ENCODE data around the gene SP3. TPM values are rescaled to one million over a fixed set of nuclear protein-coding genes. Genes with fewer than 3 reads are reported as not detected.
A peak's percentile ranks its signal among the peaks of the same experiment; 100 is the strongest.

SP3 gene
- total RNA-seq, 1 donor, result 129 TPM

DNA sequence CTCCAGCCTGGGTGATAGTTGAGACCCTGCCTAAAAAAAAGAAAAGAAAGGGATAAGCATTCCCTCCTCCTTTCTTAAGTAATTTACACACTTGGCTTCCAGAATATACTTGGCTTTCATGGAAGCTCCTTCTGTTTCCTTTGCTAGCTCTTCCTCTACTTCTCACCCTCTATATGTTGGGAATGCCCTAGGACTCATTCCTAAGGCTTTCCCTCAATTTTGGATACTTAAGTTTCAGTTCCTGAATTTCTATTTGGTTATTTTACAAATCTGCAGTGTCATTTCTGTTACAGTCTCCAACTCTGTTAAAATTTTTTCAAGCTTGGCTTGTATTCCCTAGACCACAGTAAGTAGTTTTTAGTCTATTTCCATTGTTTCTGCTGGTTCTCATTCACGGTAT is 23.6 kb downstream of the SP3 start:
- TF ChIP-seq, protein P1, sequence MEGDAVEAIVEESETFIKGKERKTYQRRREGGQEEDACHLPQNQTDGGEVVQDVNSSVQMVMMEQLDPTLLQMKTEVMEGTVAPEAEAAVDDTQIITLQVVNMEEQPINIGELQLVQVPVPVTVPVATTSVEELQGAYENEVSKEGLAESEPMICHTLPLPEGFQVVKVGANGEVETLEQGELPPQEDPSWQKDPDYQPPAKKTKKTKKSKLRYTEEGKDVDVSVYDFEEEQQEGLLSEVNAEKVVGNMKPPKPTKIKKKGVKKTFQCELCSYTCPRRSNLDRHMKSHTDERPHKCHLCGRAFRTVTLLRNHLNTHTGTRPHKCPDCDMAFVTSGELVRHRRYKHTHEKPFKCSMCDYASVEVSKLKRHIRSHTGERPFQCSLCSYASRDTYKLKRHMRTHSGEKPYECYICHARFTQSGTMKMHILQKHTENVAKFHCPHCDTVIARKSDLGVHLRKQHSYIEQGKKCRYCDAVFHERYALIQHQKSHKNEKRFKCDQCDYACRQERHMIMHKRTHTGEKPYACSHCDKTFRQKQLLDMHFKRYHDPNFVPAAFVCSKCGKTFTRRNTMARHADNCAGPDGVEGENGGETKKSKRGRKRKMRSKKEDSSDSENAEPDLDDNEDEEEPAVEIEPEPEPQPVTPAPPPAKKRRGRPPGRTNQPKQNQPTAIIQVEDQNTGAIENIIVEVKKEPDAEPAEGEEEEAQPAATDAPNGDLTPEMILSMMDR (IDR thresholded peaks at IDR 0.05; ENCODE audit: insufficient read depth, low read depth, low read length), result no peak
- H3K4me3 ChIP-seq (ENCODE audit: low read depth, low read length), result no peak overlapping the region
- no peak for DNase-seq (ENCODE audit: low read depth)

DNA sequence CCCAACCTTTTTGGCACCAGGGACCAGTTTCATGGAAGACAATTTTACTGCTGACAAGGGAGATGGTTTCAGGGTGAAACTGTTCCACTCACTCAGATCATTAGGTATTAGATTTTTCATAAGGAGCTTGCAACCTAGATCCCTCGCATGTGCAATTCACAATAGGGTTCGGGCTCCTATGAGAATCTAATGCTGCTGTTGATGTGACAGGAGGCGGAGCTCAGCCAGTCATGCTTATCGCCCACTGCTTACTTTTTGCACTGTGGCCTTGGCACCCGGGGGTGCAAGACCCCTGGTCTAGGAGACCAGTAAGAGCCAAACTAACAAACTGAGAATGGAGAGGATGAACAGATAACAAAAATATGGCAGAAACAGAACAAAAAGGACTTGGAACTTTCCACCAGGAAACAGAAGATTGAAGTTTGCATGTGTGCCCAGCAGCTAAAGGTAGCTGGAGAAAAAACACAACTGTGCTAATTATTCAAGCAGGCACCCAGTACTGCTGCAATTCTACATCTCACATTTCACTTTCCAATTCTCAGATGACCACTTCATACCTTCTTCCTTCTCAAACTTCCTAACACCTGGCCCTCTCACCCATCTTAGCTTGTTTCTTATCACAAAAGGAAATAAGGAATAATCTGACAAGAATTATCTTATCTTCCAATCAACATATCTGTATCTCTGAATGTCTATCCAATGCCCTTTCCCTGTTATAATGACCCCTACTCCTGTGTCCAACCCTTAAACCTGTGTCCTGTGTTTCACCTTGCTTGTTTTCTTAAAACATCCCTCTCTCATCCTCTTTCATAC is 24.8 kb downstream of the SP3 start:
- TF ChIP-seq, protein P1 (IDR thresholded peaks at IDR 0.05; ENCODE audit: insufficient read depth, low read depth, low read length), result no peak
- H3K4me3 ChIP-seq (ENCODE audit: low read depth, low read length), result no peak overlapping the region
- DNase-seq (ENCODE audit: low read depth), result no peak

DNA sequence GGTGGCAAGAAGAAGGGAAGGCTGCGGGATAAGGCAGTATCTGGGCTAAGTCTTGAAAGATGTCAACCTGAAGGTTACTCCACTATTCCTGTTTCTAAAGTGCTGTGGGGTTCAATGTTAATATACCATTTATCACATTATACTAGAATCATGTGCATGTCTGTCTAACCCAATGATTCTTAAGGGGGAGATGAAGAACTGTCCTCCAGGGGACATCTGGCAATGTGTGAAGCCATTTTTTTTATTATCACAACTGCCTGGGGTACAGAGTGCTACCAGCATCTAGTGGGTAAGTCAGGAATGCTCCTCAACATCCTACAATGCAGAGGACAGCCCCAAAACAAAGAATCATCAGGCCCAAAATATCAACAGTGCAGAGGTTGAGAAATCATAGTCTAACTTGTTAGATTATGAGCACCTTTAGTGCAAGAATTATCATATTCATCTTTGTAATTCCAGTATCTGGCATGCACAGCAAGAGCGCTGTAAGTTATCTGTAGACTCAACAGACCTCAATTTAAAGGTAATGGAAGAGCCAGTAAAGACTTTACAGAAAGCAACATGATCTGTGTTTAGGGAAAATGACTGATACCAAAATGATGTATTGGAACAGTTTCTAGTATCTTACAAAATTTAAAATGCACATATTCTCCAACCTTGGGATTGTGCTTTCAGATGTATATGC is 26.3 kb downstream of the SP3 start:
- TF ChIP-seq, protein P1 (IDR thresholded peaks at IDR 0.05; ENCODE audit: insufficient read depth, low read depth, low read length), result no peak
- H3K4me3 ChIP-seq (ENCODE audit: low read depth, low read length), result no peak overlapping the region
- no peak for DNase-seq (ENCODE audit: low read depth)

DNA sequence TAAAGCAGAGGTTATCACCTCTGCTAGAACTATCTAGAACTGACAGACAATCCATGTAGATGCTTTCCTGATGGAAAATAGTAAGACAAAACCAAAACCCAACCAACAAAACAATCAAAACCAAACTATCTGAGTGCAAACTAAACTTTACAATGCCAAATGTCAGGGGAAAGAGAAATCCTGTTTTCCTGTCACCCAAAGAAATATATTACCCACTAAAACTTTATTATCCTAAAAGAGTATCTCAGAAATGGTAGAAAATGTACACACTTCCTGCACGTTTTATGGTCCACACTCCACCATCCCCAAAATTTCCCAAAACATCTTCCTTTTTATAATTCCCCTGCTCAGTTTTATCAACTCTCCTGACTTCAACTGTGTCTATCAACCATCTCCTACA is 29.9 kb downstream of the SP3 start:
- no peak overlapping the region for H3K4me3 ChIP-seq (ENCODE audit: low read depth, low read length)
- no peak for DNase-seq (ENCODE audit: low read depth)
- TF ChIP-seq, protein P1 (IDR thresholded peaks at IDR 0.05; ENCODE audit: insufficient read depth, low read depth, low read length), result no peak

DNA sequence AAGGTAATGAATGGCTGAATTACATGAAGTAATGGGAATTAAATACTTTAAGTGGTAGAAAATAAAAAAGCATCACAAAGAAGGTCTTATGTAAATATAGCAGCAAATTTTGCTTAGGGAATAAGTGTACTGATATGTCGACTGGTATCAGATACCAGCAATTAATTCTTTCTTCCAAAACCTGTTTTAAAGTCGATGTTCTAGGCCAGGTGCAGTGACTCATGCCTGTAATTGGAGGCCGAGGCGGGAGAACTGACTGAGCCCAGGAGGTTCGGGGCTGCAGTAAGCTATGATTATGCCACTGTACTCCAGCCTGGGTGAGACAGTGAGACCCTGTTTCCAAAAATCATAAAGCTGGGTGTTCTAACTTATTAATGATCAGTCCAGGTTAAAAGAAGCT is 30.3 kb downstream of the SP3 start:
- TF ChIP-seq, protein P1 (IDR thresholded peaks at IDR 0.05; ENCODE audit: insufficient read depth, low read depth, low read length), result no peak
- H3K4me3 ChIP-seq (ENCODE audit: low read depth, low read length), result no peak overlapping the region
- DNase-seq (ENCODE audit: low read depth), result no peak

DNA sequence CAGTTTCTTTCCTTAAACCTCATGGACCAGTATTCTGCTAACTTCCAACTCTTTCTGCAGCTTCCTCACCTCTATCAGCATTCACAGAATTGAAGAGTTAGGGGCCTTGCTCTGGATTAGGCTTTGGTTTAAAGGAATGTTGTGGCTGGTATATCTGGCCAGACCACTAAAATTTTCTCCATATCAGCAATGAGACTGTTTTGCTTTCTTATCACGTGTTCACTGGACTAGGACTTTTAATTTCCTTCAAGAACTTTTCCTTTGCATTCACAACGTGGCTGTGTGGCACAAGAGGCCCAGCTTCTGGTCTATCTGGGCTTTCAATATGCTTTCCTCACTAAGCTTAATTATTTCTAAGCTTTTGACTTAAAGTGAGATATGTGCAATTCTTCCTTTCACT is 33.4 kb downstream of the SP3 start:
- H3K4me3 ChIP-seq (ENCODE audit: low read depth, low read length), result no peak overlapping the region
- TF ChIP-seq, protein P1 (IDR thresholded peaks at IDR 0.05; ENCODE audit: insufficient read depth, low read depth, low read length), result no peak
- DNase-seq (ENCODE audit: low read depth), result peak; percentile 62

All from fibroblast of villous mesenchyme (primary cell).